ENCODE data around the gene MYOM1.

- TF ChIP-seq HDGF (IDR thresholded peaks at IDR 0.05; ENCODE audit: borderline replicate concordance) = no peak
- no peak for TF ChIP-seq BHLHE40 (IDR thresholded peaks at IDR 0.05; ENCODE audit: borderline replicate concordance)
- no peak for TF ChIP-seq PKNOX1 (IDR thresholded peaks at IDR 0.05)
Measured at GRCh38 chr18:3264362-3264761, 44.6 kb upstream of the MYOM1 start.
